Activated naive CD8-positive, alpha-beta T cell treated with anti-CD3 and anti-CD28 coated beads for 36 hours (primary cell): Measurements from ENCODE around the gene SPEF1. TPM values are rescaled to one million over a fixed set of nuclear protein-coding genes. Genes with fewer than 3 reads are reported as not detected.

Experiments used
- DNase-seq: peaks from one replicate; pipeline ENCODE4 v3.0.0; 2021
- H3K27ac Mint-ChIP-seq: one replicate; pipeline ENCODE4 v1.8.0; 2022; ENCODE audit warnings: mild to moderate bottlenecking, moderate library complexity, mixed read lengths
- H3K27me3 Mint-ChIP-seq: one replicate; pipeline ENCODE4 v1.8.0; 2022; ENCODE audit warnings: mild to moderate bottlenecking, mixed read lengths
- H3K36me3 Mint-ChIP-seq: one replicate; pipeline ENCODE4 v1.8.0; 2021; ENCODE audit warnings: mild to moderate bottlenecking, mixed read lengths
- H3K4me1 Mint-ChIP-seq: one replicate; pipeline ENCODE4 v1.8.0; 2021; ENCODE audit warnings: mixed read lengths
- H3K4me3 Mint-ChIP-seq: one replicate; pipeline ENCODE4 v1.8.0; 2022; ENCODE audit warnings: mild to moderate bottlenecking, moderate library complexity, mixed read lengths
- H3K9me3 Mint-ChIP-seq: one replicate; pipeline ENCODE4 v1.8.0; 2022; ENCODE audit warnings: mixed read lengths
- total RNA-seq, 2 experiments: library from RNA; stranded (reverse); gene quantifications; one replicate each; pipeline ENCODE4 v1.2.3, GENCODE V29; 2021

Gene SPEF1
- total RNA-seq, 2 experiments from 2014 or later: 0.12 to 0.23 TPM

GRCh38 chr20:3785240-3786125, 4.2 kb upstream of the SPEF1 start:
- Mint-ChIP-seq H3K27ac (peak overlapping the region; percentile 49), H3K4me1 (peaks cover 32% of the 10 kb centered on the region), H3K4me3 (peak overlapping the region; percentile 62), H3K27me3 (no peaks in the 10 kb centered on the region), H3K36me3 (peaks cover 10% of the 10 kb centered on the region), H3K9me3 (no peaks in the 10 kb centered on the region)
- DNase-seq: no peak

GRCh38 chr20:3784863-3785239, 3.6 kb upstream of the SPEF1 start:
- H3K36me3 Mint-ChIP-seq: peaks cover 10% of the 10 kb centered on the region
- H3K9me3 Mint-ChIP-seq: no peaks in the 10 kb centered on the region
- H3K27me3 Mint-ChIP-seq: peaks cover under 1% of the 10 kb centered on the region
- H3K4me1 Mint-ChIP-seq: peaks cover 32% of the 10 kb centered on the region
- H3K4me3 Mint-ChIP-seq: peak overlapping the region; percentile 62
- DNase-seq: no peak
- H3K27ac Mint-ChIP-seq: peak overlapping the region; percentile 50

- DNase-seq: no peak
- Mint-ChIP-seq H3K36me3 (peaks cover 10% of the 10 kb centered on the region), H3K27me3 (peaks cover 6% of the 10 kb centered on the region), H3K4me3 (peak overlapping the region; percentile 62), H3K27ac (peak overlapping the region; percentile 50), H3K9me3 (no peaks in the 10 kb centered on the region), H3K4me1 (peaks cover 32% of the 10 kb centered on the region)
Measured at GRCh38 chr20:3784216-3784853, 3.1 kb upstream of the SPEF1 start.

- peaks cover 27% of the 10 kb centered on the region for H3K4me1 Mint-ChIP-seq
- no peak for DNase-seq
- H3K36me3 Mint-ChIP-seq: peaks cover 10% of the 10 kb centered on the region
- no peaks in the 10 kb centered on the region for H3K9me3 Mint-ChIP-seq
- H3K4me3 Mint-ChIP-seq: no peak overlapping the region
- H3K27ac Mint-ChIP-seq: peak overlapping the region; percentile 49
- H3K27me3 Mint-ChIP-seq: peaks cover 12% of the 10 kb centered on the region
Measured at GRCh38 chr20:3783511-3784195, 2.4 kb upstream of the SPEF1 start.

GRCh38 chr20:3783068-3783489, 1.8 kb upstream of the SPEF1 start:
- Mint-ChIP-seq H3K36me3 (peaks cover 10% of the 10 kb centered on the region), H3K27ac (peak overlapping the region; percentile 49), H3K4me3 (no peak overlapping the region), H3K9me3 (no peaks in the 10 kb centered on the region), H3K27me3 (peaks cover 16% of the 10 kb centered on the region), H3K4me1 (peaks cover 26% of the 10 kb centered on the region)
- no peak for DNase-seq

GRCh38 chr20:3782597-3782996, 1.3 kb upstream of the SPEF1 start:
- no peaks in the 10 kb centered on the region for H3K9me3 Mint-ChIP-seq
- H3K27me3 Mint-ChIP-seq: peaks cover 16% of the 10 kb centered on the region
- DNase-seq: no peak
- no peak overlapping the region for H3K27ac Mint-ChIP-seq
- H3K4me1 Mint-ChIP-seq: peaks cover 25% of the 10 kb centered on the region
- H3K4me3 Mint-ChIP-seq: no peak overlapping the region
- peaks cover 10% of the 10 kb centered on the region for H3K36me3 Mint-ChIP-seq

- peaks cover 24% of the 10 kb centered on the region for H3K27me3 Mint-ChIP-seq
- peaks cover 2% of the 10 kb centered on the region for H3K36me3 Mint-ChIP-seq
- DNase-seq: no peak
- H3K9me3 Mint-ChIP-seq: no peaks in the 10 kb centered on the region
- H3K4me1 Mint-ChIP-seq: peaks cover 18% of the 10 kb centered on the region
- no peak overlapping the region for H3K27ac Mint-ChIP-seq
- H3K4me3 Mint-ChIP-seq: no peak overlapping the region
Measured at GRCh38 chr20:3778976-3779375, 2.3 kb downstream of the SPEF1 start.

GRCh38 chr20:3777716-3778629, 3.3 kb downstream of the SPEF1 start:
- Mint-ChIP-seq H3K4me3 (peak overlapping the region; percentile 70), H3K4me1 (peaks cover 18% of the 10 kb centered on the region), H3K36me3 (no peaks in the 10 kb centered on the region), H3K9me3 (no peaks in the 10 kb centered on the region), H3K27ac (no peak overlapping the region), H3K27me3 (peaks cover 24% of the 10 kb centered on the region)
- DNase-seq: peak; percentile 41

GRCh38 chr20:3777381-3777715, 3.9 kb downstream of the SPEF1 start:
- Mint-ChIP-seq H3K9me3 (no peaks in the 10 kb centered on the region), H3K27ac (no peak overlapping the region), H3K4me1 (peaks cover 15% of the 10 kb centered on the region), H3K36me3 (no peaks in the 10 kb centered on the region), H3K4me3 (peak overlapping the region; percentile 70), H3K27me3 (peaks cover 24% of the 10 kb centered on the region)
- no peak for DNase-seq

- Mint-ChIP-seq H3K4me3 (no peak overlapping the region), H3K4me1 (peaks cover 7% of the 10 kb centered on the region), H3K36me3 (no peaks in the 10 kb centered on the region), H3K27me3 (peaks cover 24% of the 10 kb centered on the region), H3K27ac (no peak overlapping the region), H3K9me3 (no peaks in the 10 kb centered on the region)
- no peak for DNase-seq
Measured at GRCh38 chr20:3775457-3776108, 5.7 kb downstream of the SPEF1 start.

- H3K27ac Mint-ChIP-seq: no peak overlapping the region
- no peak overlapping the region for H3K4me3 Mint-ChIP-seq
- H3K9me3 Mint-ChIP-seq: no peaks in the 10 kb centered on the region
- H3K27me3 Mint-ChIP-seq: no peaks in the 10 kb centered on the region
- no peaks in the 10 kb centered on the region for H3K36me3 Mint-ChIP-seq
- no peak for DNase-seq
- peaks cover 10% of the 10 kb centered on the region for H3K4me1 Mint-ChIP-seq
Measured at GRCh38 chr20:3771552-3772058, 9.6 kb downstream of the SPEF1 start.

GRCh38 chr20:3768342-3769130, 12.7 kb downstream of the SPEF1 start:
- Mint-ChIP-seq H3K27ac (peak overlapping the region; percentile 93), H3K27me3 (no peaks in the 10 kb centered on the region), H3K36me3 (peaks cover 5% of the 10 kb centered on the region), H3K4me3 (peak overlapping the region; percentile 89), H3K9me3 (no peaks in the 10 kb centered on the region), H3K4me1 (peaks cover 24% of the 10 kb centered on the region)
- DNase-seq: peak; percentile 90
